GM18870 (cell line): Measurements from ENCODE around the gene ATP2A1.

Source experiments
- ATAC-seq: cut with Tn5 transposase; IDR thresholded peaks from one replicate; pipeline ENCODE4 v1.9.1; 2021; ENCODE audit warnings: moderate library complexity; ENCODE audit not compliant: unreplicated experiment

The ATP2A1 gene

GRCh38 chr16:28878083-28878926, at the start of gene ATP2A1:
TSS of gene ATP2A1 (plus strand) at chr16:28878488. CDS start at chr16:28878672, 184 bp downstream.
- no peak for ATAC-seq

GRCh38 chr16:28829747-28830146, 48.5 kb upstream of the ATP2A1 start:
- ATAC-seq = no peak

- no peak for ATAC-seq
These were observed 47.8 kb upstream of the ATP2A1 start for GRCh38 chr16:28830531-28830930.

- no peak for ATAC-seq
These were observed 43.9 kb upstream of the ATP2A1 start for GRCh38 chr16:28834349-28834748.

GRCh38 chr16:28834873-28835863, 43.1 kb upstream of the ATP2A1 start:
- no peak for ATAC-seq

- no peak for ATAC-seq
These were observed 42.2 kb upstream of the ATP2A1 start for GRCh38 chr16:28835864-28836760.

GRCh38 chr16:28836761-28837064, 41.6 kb upstream of the ATP2A1 start:
- ATAC-seq = no peak

GRCh38 chr16:28837672-28838557, 40.4 kb upstream of the ATP2A1 start:
- no peak for ATAC-seq

GRCh38 chr16:28838558-28838918, 39.8 kb upstream of the ATP2A1 start:
- ATAC-seq = no peak

- no peak for ATAC-seq
These were observed 39.2 kb upstream of the ATP2A1 start for GRCh38 chr16:28839004-28839639.

GRCh38 chr16:28839899-28840298, 38.4 kb upstream of the ATP2A1 start:
- ATAC-seq = no peak

- no peak for ATAC-seq
These were observed 35.6 kb upstream of the ATP2A1 start for GRCh38 chr16:28842696-28843095.

- ATAC-seq = no peak
These were observed 34.5 kb upstream of the ATP2A1 start for GRCh38 chr16:28843766-28844165.

- ATAC-seq = no peak
These were observed 33.9 kb upstream of the ATP2A1 start for GRCh38 chr16:28844226-28844885.

GRCh38 chr16:28845293-28845692, 33.0 kb upstream of the ATP2A1 start:
- ATAC-seq = no peak

- no peak for ATAC-seq
These were observed 32.6 kb upstream of the ATP2A1 start for GRCh38 chr16:28845761-28846079.

- ATAC-seq = peak; percentile 88
These were observed 32.0 kb upstream of the ATP2A1 start, which contains the start of gene TUFM for GRCh38 chr16:28846080-28846932. TSS of gene TUFM (minus strand) at chr16:28846348. CDS start at chr16:28846269, 79 bp downstream.

GRCh38 chr16:28846933-28847273, 31.4 kb upstream of the ATP2A1 start:
- peak; percentile 6 for ATAC-seq
